Parathyroid adenoma (tissue), 2 donors: Measurements from ENCODE around the gene ZNF197.

Source experiments
- H2AFZ ChIP-seq: fragments of 300-600 bp; sonication (generic); one replicate; pipeline ENCODE4 v1.7.0; 2017; ENCODE audit warnings: antibody characterized with exemption, mild to moderate bottlenecking
- H3K27ac ChIP-seq: fragments of 300-600 bp; sonication (generic); one replicate; pipeline ENCODE4 v1.7.0; 2017
- H3K27me3 ChIP-seq: fragments of 300-600 bp; sonication (generic); one replicate; pipeline ENCODE4 v1.7.0; 2017; ENCODE audit warnings: low read length; ENCODE audit not compliant: control insufficient read depth, insufficient read depth
- H3K36me3 ChIP-seq: fragments of 300-600 bp; sonication (generic); one replicate; pipeline ENCODE4 v1.7.0; 2017; ENCODE audit warnings: low read length; ENCODE audit not compliant: control insufficient read depth, insufficient read depth
- H3K4me1 ChIP-seq: fragments of 300-600 bp; sonication (generic); one replicate; pipeline ENCODE4 v1.7.0; 2017; ENCODE audit warnings: control low read depth
- H3K4me2 ChIP-seq: fragments of 300-600 bp; sonication (generic); one replicate; pipeline ENCODE4 v1.7.0; 2017; ENCODE audit warnings: low read length
- H3K4me3 ChIP-seq: fragments of 300-600 bp; sonication (generic); one replicate; pipeline ENCODE4 v1.7.0; 2017; ENCODE audit warnings: low read depth, low read length
- H3K79me2 ChIP-seq: fragments of 300-600 bp; sonication (generic); one replicate; pipeline ENCODE4 v1.7.0; 2017; ENCODE audit warnings: control low read depth
- H3K9ac ChIP-seq: fragments of 300-600 bp; sonication (generic); one replicate; pipeline ENCODE4 v1.7.0; 2017; ENCODE audit warnings: mild to moderate bottlenecking
- H3K9me3 ChIP-seq: fragments of 300-600 bp; sonication (generic); one replicate; pipeline ENCODE4 v1.7.0; 2017; ENCODE audit warnings: low read length; ENCODE audit not compliant: control insufficient read depth
- CTCF ChIP-seq: fragments of 300-600 bp; sonication (generic); IDR thresholded peaks from one replicate; pipeline ENCODE4 v1.7.0; 2017; ENCODE audit warnings: antibody characterized with exemption, mild to moderate bottlenecking
- donor health status: primary hyperparathyroidism.

ZNF197 gene

DNA sequence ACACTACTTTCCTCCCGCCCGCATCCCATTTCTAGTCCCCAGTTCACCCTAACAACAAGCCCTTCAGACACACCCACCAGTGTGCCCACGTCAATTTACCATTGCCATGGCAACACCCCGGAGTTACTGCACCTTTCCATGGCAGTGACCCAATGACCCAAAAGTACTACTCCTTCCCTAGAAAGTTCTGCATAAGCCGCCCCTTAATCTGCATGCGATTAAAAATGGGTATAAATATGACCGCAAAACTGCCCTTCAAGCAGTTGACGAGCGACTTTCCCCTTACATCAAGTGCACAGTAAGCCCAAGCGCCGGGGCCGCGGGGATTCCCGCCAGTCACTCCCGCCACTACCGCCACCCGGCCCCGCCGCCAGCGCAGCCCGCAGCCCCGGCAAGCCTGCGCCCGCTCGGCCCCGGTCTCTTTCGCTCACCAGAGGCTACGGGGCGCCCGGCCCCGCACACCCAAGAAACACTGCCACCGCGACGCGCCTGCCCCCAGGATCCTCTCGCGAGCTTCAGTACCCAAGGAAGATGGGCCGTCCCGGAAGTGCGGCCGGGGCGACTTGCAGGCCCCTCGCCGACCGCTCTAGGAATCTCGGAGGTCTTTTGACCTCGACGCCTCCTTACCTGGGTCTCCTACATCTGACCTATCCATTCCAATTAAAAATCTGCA is 60.4 kb downstream of the ZNF197 start:
- H2AFZ ChIP-seq = peak overlapping the region; percentile 95
- TF ChIP-seq CTCF = no peak
- H3K79me2 ChIP-seq = no peaks in the 10 kb centered on the region
- peaks cover 4% of the 10 kb centered on the region for H3K4me1 ChIP-seq
- peak overlapping the region; percentile 75 for H3K27ac ChIP-seq
- no peaks in the 10 kb centered on the region for H3K36me3 ChIP-seq
- H3K4me3 ChIP-seq = peak overlapping the region; percentile 64
- no peaks in the 10 kb centered on the region for H3K27me3 ChIP-seq
- no peaks in the 10 kb centered on the region for H3K9me3 ChIP-seq
- peak overlapping the region; percentile 7 for H3K9ac ChIP-seq
- peak overlapping the region; percentile 67 for H3K4me2 ChIP-seq

DNA sequence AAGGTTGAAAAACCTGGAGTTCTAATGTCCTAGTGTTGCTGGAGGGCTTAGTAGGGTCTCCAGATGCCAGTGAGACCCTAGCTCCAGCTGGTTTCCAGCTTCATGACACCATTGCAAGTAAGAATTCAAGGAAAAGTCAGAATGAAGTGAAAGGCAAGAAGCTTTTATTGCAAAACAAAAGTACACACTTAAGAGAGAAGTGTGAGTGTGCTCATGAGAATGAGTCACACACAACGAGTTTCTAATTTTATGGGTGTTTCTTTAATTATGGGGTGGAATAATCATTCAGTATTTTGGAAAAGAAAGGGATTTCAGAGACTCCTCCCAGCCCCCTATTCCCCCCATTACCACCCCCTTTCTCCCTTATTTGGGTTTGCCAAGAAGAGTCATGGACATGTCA is 63.1 kb downstream of the ZNF197 start:
- no peak overlapping the region for H3K4me3 ChIP-seq
- TF ChIP-seq CTCF = no peak
- H3K27me3 ChIP-seq = no peaks in the 10 kb centered on the region
- H3K36me3 ChIP-seq = no peaks in the 10 kb centered on the region
- H3K9ac ChIP-seq = no peak overlapping the region
- H3K27ac ChIP-seq = no peak overlapping the region
- no peak overlapping the region for H3K4me2 ChIP-seq
- peaks cover 4% of the 10 kb centered on the region for H3K4me1 ChIP-seq
- no peak overlapping the region for H2AFZ ChIP-seq
- no peaks in the 10 kb centered on the region for H3K79me2 ChIP-seq
- no peaks in the 10 kb centered on the region for H3K9me3 ChIP-seq
